Fibroblast of pulmonary artery (primary cell): ENCODE measurements around the gene HCFC2.
A peak's percentile ranks its signal among the peaks of the same experiment; 100 is the strongest.

ENCODE experiments used
- DNase-seq: peaks from one replicate; pipeline ENCODE4 v3.0.0-alpha.2; 2010; ENCODE audit warnings: low read depth
- H3K4me3 ChIP-seq: replicated peaks from 2 replicates; pipeline ENCODE4 v1.5.1; 2011; ENCODE audit warnings: low read depth, mild to moderate bottlenecking, control low read depth, low read length, moderate library complexity
- CTCF ChIP-seq: IDR thresholded peaks from 2 replicates; pipeline ENCODE4 v1.5.1; 2011; ENCODE audit warnings: mild to moderate bottlenecking, control low read depth, low read length, inconsistent platforms; ENCODE audit errors: missing control alignments

Gene HCFC2

GRCh38 chr12:104059963-104060362 is 4.4 kb upstream of the HCFC2 start:
- no peak for DNase-seq
- H3K4me3 ChIP-seq: no peak overlapping the region
- no peak for TF ChIP-seq CTCF

- no peak overlapping the region for H3K4me3 ChIP-seq
- DNase-seq: no peak
- TF ChIP-seq CTCF: no peak
Observed at GRCh38 chr12:104060791-104061190, 3.5 kb upstream of the HCFC2 start.

GRCh38 chr12:104063712-104064030 is 660 bp upstream of the HCFC2 start:
- TF ChIP-seq CTCF: no peak
- H3K4me3 ChIP-seq: peak overlapping the region; percentile 95
- peak; percentile 50 for DNase-seq

GRCh38 chr12:104064842-104065427 is 604 bp downstream of the HCFC2 start:
- H3K4me3 ChIP-seq: peak overlapping the region; percentile 95
- TF ChIP-seq CTCF: no peak
- no peak for DNase-seq

- no peak for DNase-seq
- TF ChIP-seq CTCF: no peak
- H3K4me3 ChIP-seq: no peak overlapping the region
Observed at GRCh38 chr12:104072099-104072498, 7.8 kb downstream of the HCFC2 start.

- TF ChIP-seq CTCF: no peak
- no peak for DNase-seq
- H3K4me3 ChIP-seq: no peak overlapping the region
Observed at GRCh38 chr12:104073699-104074098, 9.4 kb downstream of the HCFC2 start.

- H3K4me3 ChIP-seq: no peak overlapping the region
- DNase-seq: no peak
- TF ChIP-seq CTCF: no peak
Observed at GRCh38 chr12:104079024-104079423, 14.7 kb downstream of the HCFC2 start.
